H9 (cell line): ENCODE results near the gene NRDE2. TPM values are rescaled to one million over a fixed set of nuclear protein-coding genes. Genes with fewer than 3 reads are reported as not detected.

ENCODE experiments used
- DNase-seq: peaks from one replicate; pipeline ENCODE4 v3.0.0-alpha.2; 2017
- H2AFZ ChIP-seq: one replicate; pipeline ENCODE4 v1.6.1; 2013; ENCODE audit warnings: mild to moderate bottlenecking, low read length, control low read depth, moderate library complexity
- H2AK5ac ChIP-seq: 2 replicates; pipeline ENCODE4 v1.6.1; 2013; ENCODE audit warnings: low read length, control low read depth, mixed read lengths; ENCODE audit not compliant: insufficient read length
- H2BK120ac ChIP-seq: one replicate; pipeline ENCODE4 v1.6.1; 2013; ENCODE audit warnings: low read depth, mild to moderate bottlenecking, low read length, control low read depth, inconsistent platforms; ENCODE audit not compliant: poor library complexity, severe bottlenecking
- H2BK12ac ChIP-seq: 2 replicates; pipeline ENCODE4 v1.6.1; 2013; ENCODE audit warnings: low read length, control low read depth, mixed read lengths, low read depth; ENCODE audit not compliant: insufficient read length
- H2BK15ac ChIP-seq: 2 replicates; pipeline ENCODE4 v1.6.1; 2013; ENCODE audit warnings: low read depth, low read length, control low read depth
- H2BK20ac ChIP-seq: one replicate; pipeline ENCODE4 v1.6.1; 2013; ENCODE audit warnings: low read depth, mild to moderate bottlenecking, low read length, control low read depth, inconsistent platforms; ENCODE audit not compliant: poor library complexity, severe bottlenecking
- H2BK5ac ChIP-seq: 2 replicates; pipeline ENCODE4 v1.6.1; 2013; ENCODE audit warnings: low read length, control low read depth, mixed read lengths; ENCODE audit not compliant: insufficient read length
- H3K14ac ChIP-seq: 2 replicates; pipeline ENCODE4 v1.6.1; 2013; ENCODE audit warnings: low read length, control low read depth; ENCODE audit not compliant: insufficient read depth
- H3K18ac ChIP-seq: 2 replicates; pipeline ENCODE4 v1.6.1; 2013; ENCODE audit warnings: low read depth, mild to moderate bottlenecking, mixed read lengths, low read length, control low read depth; ENCODE audit not compliant: insufficient read length
- H3K23ac ChIP-seq: 2 replicates; pipeline ENCODE4 v1.6.1; 2013; ENCODE audit warnings: low read length, control low read depth, mixed read lengths, low read depth; ENCODE audit not compliant: insufficient read length
- H3K23me2 ChIP-seq: 2 replicates; pipeline ENCODE4 v1.6.1; 2013; ENCODE audit warnings: low read depth, mild to moderate bottlenecking, mixed read lengths, low read length, control low read depth; ENCODE audit not compliant: insufficient read length, poor library complexity, severe bottlenecking
- H3K27ac ChIP-seq: 2 replicates; pipeline ENCODE4 v1.5.1; 2013; ENCODE audit warnings: low read length, control low read depth, mixed read lengths, low read depth; ENCODE audit not compliant: insufficient read length
- H3K27me3 ChIP-seq: 2 replicates; pipeline ENCODE4 v1.6.1; 2013; ENCODE audit warnings: low read length, control low read depth, inconsistent platforms; ENCODE audit not compliant: insufficient read depth
- H3K4ac ChIP-seq: 2 replicates; pipeline ENCODE4 v1.6.1; 2013; ENCODE audit warnings: low read depth, mild to moderate bottlenecking, control low read depth, inconsistent platforms, low read length, moderate library complexity
- H3K4me1 ChIP-seq: 2 replicates; pipeline ENCODE4 v1.6.1; 2013; ENCODE audit warnings: low read length, control low read depth, inconsistent platforms; ENCODE audit not compliant: insufficient read depth
- H3K4me2 ChIP-seq: 2 replicates; pipeline ENCODE4 v1.6.1; 2013; ENCODE audit warnings: low read length, control low read depth, mixed read lengths; ENCODE audit not compliant: insufficient read length, insufficient read depth
- H3K56ac ChIP-seq: 2 replicates; pipeline ENCODE4 v1.6.1; 2013; ENCODE audit warnings: low read depth, mild to moderate bottlenecking, mixed read lengths, low read length, control low read depth; ENCODE audit not compliant: insufficient read length
- H3K79me1 ChIP-seq: 2 replicates; pipeline ENCODE4 v1.6.1; 2013; ENCODE audit warnings: low read depth, mild to moderate bottlenecking, moderate library complexity, low read length, control low read depth, inconsistent platforms; ENCODE audit not compliant: insufficient read depth, poor library complexity, severe bottlenecking
- H3K79me2 ChIP-seq: 2 replicates; pipeline ENCODE4 v1.6.1; 2013; ENCODE audit warnings: low read length, control low read depth, inconsistent platforms; ENCODE audit not compliant: insufficient read depth
- H3K9ac ChIP-seq: 2 replicates; pipeline ENCODE4 v1.6.1; 2013; ENCODE audit warnings: low read length, control low read depth, mixed read lengths; ENCODE audit not compliant: insufficient read length; ENCODE audit errors: extremely low read depth
- H3K9me3 ChIP-seq: one replicate; pipeline ENCODE4 v1.6.1; 2013; ENCODE audit warnings: low read depth, low read length, inconsistent platforms; ENCODE audit not compliant: control insufficient read depth
- H3T11ph ChIP-seq: one replicate; pipeline ENCODE4 v1.6.1; 2013; ENCODE audit warnings: mild to moderate bottlenecking, low read length, control low read depth, inconsistent platforms
- H4K20me1 ChIP-seq: one replicate; pipeline ENCODE4 v1.6.1; 2013; ENCODE audit not compliant: control insufficient read depth, insufficient read length, insufficient read depth
- H4K5ac ChIP-seq: 2 replicates; pipeline ENCODE4 v1.6.1; 2013; ENCODE audit warnings: low read depth, mild to moderate bottlenecking, mixed read lengths, low read length, control low read depth; ENCODE audit not compliant: insufficient read length
- H4K8ac ChIP-seq: replicated peaks from 2 replicates; pipeline ENCODE4 v1.6.1; 2013; ENCODE audit warnings: low read length, control low read depth, mixed read lengths, low read depth; ENCODE audit not compliant: insufficient read length
- H4K91ac ChIP-seq: 2 replicates; pipeline ENCODE4 v1.6.1; 2013; ENCODE audit warnings: low read depth, mild to moderate bottlenecking, moderate library complexity, mixed read lengths, low read length, control low read depth; ENCODE audit not compliant: insufficient read length
- H3K27ac Mint-ChIP-seq, 3 experiments: 2 replicates in 2 of 3; 3 replicates in 1 of 3; pipeline ENCODE4 v1.8.0; 2020 to 2021; ENCODE audit warnings: mixed read lengths in 3 of 3, mild to moderate bottlenecking in 1 of 3, moderate library complexity in 1 of 3
- H3K27me3 Mint-ChIP-seq: 2 replicates; pipeline ENCODE4 v1.8.0; 2021; ENCODE audit warnings: low read depth, mild to moderate bottlenecking, moderate library complexity, mixed read lengths
- H3K36me3 Mint-ChIP-seq, 3 experiments: 2 replicates in 2 of 3; 3 replicates in 1 of 3; pipeline ENCODE4 v1.8.0; 2020 to 2021; ENCODE audit warnings: low read depth in 3 of 3, mixed read lengths in 3 of 3; ENCODE audit not compliant: insufficient read depth in 1 of 3
- H3K4me1 Mint-ChIP-seq, 2 experiments: 2 replicates each; pipeline ENCODE4 v1.8.0; 2020; ENCODE audit warnings: mixed read lengths in 2 of 2
- H3K4me3 Mint-ChIP-seq, 2 experiments: 2 replicates in 1 of 2; 3 replicates in 1 of 2; pipeline ENCODE4 v1.8.0; 2020 to 2021; ENCODE audit warnings: mild to moderate bottlenecking in 2 of 2, mixed read lengths in 2 of 2, moderate library complexity in 1 of 2
- H3K9me3 Mint-ChIP-seq, 2 experiments: 2 replicates in 1 of 2; 3 replicates in 1 of 2; pipeline ENCODE4 v1.8.0; 2020; ENCODE audit warnings: mild to moderate bottlenecking in 2 of 2, mixed read lengths in 2 of 2, moderate library complexity in 1 of 2
- WGBS: extraction: QIAGEN DNeasy Blood & Tissue Kit; methylation state at CpG from one replicate; pipeline ENCODE4 v1.1.7; 2013; ENCODE audit warnings: missing lambda C conversion rate, low lambda C conversion rate, mixed read lengths; ENCODE audit not compliant: insufficient read length; ENCODE audit errors: extremely low coverage; 5-methylcytosine and 5-hydroxymethylcytosine counted together
- total RNA-seq: library from RNA; stranded (reverse); gene quantifications from 2 replicates; pipeline ENCODE4 v1.2.1, GENCODE V29; 2021
- TF ChIP-seq, protein P1 (sequence below): fragments of 200-600 bp; sonication (generic); conservative IDR thresholded peaks from 3 replicates; pipeline ENCODE4 v1.8.0; 2021; ENCODE audit warnings: antibody characterized with exemption, mild to moderate bottlenecking

Gene NRDE2
- total RNA-seq, 1 experiment from 2014 or later, result 21.2 TPM

GRCh38 chr14:90268420-90268819 lies 63.3 kb downstream of the NRDE2 start:
- TF ChIP-seq, protein P1, sequence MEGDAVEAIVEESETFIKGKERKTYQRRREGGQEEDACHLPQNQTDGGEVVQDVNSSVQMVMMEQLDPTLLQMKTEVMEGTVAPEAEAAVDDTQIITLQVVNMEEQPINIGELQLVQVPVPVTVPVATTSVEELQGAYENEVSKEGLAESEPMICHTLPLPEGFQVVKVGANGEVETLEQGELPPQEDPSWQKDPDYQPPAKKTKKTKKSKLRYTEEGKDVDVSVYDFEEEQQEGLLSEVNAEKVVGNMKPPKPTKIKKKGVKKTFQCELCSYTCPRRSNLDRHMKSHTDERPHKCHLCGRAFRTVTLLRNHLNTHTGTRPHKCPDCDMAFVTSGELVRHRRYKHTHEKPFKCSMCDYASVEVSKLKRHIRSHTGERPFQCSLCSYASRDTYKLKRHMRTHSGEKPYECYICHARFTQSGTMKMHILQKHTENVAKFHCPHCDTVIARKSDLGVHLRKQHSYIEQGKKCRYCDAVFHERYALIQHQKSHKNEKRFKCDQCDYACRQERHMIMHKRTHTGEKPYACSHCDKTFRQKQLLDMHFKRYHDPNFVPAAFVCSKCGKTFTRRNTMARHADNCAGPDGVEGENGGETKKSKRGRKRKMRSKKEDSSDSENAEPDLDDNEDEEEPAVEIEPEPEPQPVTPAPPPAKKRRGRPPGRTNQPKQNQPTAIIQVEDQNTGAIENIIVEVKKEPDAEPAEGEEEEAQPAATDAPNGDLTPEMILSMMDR, result no peak
- H4K91ac ChIP-seq, result no peak overlapping the region
- H3T11ph ChIP-seq, result no peak overlapping the region
- H3K23me2 ChIP-seq, result no peaks in the 10 kb centered on the region
- H3K27ac Mint-ChIP-seq, result no peak overlapping the region
- no peak overlapping the region for H2AFZ ChIP-seq
- H3K4me3 Mint-ChIP-seq, result no peak overlapping the region
- H3K9me3 Mint-ChIP-seq, result no peaks in the 10 kb centered on the region
- no peak overlapping the region for H3K4me2 ChIP-seq
- H3K4ac ChIP-seq, result no peak overlapping the region
- no peak overlapping the region for H3K9ac ChIP-seq
- H3K4me1 Mint-ChIP-seq, result no peaks in the 10 kb centered on the region
- H3K79me1 ChIP-seq, result no peaks in the 10 kb centered on the region
- H3K23ac ChIP-seq, result no peak overlapping the region
- H4K20me1 ChIP-seq, result no peaks in the 10 kb centered on the region
- H2BK120ac ChIP-seq, result no peak overlapping the region
- no peaks in the 10 kb centered on the region for H3K79me2 ChIP-seq
- no peak overlapping the region for H3K14ac ChIP-seq
- H2BK12ac ChIP-seq, result no peak overlapping the region
- no peak overlapping the region for H3K27ac ChIP-seq
- no peaks in the 10 kb centered on the region for H3K4me1 ChIP-seq
- H2AK5ac ChIP-seq, result no peak overlapping the region
- no peak for DNase-seq
- WGBS, result no CpG with 5 or more reads among the region's 4 CpGs
- no peak overlapping the region for H4K8ac ChIP-seq
- H4K5ac ChIP-seq, result no peak overlapping the region
- H3K27me3 Mint-ChIP-seq, result no peaks in the 10 kb centered on the region
- H2BK15ac ChIP-seq, result no peak overlapping the region
- no peak overlapping the region for H2BK5ac ChIP-seq
- H3K56ac ChIP-seq, result no peak overlapping the region
- no peaks in the 10 kb centered on the region for H3K9me3 ChIP-seq
- no peak overlapping the region for H2BK20ac ChIP-seq
- H3K36me3 Mint-ChIP-seq, result peaks cover 34 to 95% (median 79%) of the 10 kb centered on the region in 3 experiments; a peak in 6 of 7 replicates
- H3K18ac ChIP-seq, result no peak overlapping the region
- H3K27me3 ChIP-seq, result no peaks in the 10 kb centered on the region
